Inflammatory macrophage (primary cell): Measurements from ENCODE around the gene VSX2.

Experiments
- DNase-seq, 2 donors: peaks; one replicate each; pipeline ENCODE4 v3.0.0-alpha.2; 2020 to 2022
- total RNA-seq, 18 experiments: gene quantifications; one replicate each; lab custom pipeline; 2026; ENCODE audit warnings: mixed read lengths in 6 of 18, inconsistent platforms in 2 of 18; lab: John Stamatoyannopoulos, UW

VSX2 gene
- total RNA-seq = 0 to 0.04 (median 0) reads per million in 18 experiments

GRCh38 chr14:74238974-74239847, at the start of gene VSX2:
Gene VSX2, plus strand, starts transcription at chr14:74239449. Its CDS starts 113 bp downstream, at chr14:74239562.
- no peak for DNase-seq

DNA sequence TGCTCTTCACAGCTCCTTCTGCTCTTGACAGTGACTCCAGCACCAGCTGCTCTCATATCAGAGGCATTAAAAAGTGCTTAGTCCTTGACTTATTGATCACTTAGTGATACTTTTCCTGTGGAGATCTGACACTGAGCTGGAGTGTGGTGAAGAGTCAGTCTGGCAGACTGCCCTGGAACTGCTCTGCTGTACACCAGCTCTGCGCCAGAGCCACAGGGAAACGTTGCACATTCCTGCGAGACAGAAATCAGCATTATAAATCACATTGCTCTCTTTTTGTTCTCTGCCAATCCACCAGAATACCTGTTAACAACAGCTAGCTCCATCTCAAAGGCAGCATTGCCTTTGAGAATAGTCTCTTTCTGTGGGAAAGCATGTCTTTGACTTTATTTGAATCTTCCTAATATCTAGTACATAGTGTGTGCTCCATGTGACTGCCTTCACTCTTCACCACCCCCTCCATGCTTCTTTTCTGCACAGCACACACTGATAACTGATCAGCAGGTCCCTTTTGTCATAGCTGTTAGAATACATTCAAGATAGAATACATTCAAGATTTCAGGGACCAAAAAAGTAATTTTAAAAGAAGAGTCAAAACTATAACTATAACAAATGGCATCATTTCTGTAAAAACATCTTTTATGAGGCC, 48.2 kb upstream of the VSX2 start:
- DNase-seq = no peak

DNA sequence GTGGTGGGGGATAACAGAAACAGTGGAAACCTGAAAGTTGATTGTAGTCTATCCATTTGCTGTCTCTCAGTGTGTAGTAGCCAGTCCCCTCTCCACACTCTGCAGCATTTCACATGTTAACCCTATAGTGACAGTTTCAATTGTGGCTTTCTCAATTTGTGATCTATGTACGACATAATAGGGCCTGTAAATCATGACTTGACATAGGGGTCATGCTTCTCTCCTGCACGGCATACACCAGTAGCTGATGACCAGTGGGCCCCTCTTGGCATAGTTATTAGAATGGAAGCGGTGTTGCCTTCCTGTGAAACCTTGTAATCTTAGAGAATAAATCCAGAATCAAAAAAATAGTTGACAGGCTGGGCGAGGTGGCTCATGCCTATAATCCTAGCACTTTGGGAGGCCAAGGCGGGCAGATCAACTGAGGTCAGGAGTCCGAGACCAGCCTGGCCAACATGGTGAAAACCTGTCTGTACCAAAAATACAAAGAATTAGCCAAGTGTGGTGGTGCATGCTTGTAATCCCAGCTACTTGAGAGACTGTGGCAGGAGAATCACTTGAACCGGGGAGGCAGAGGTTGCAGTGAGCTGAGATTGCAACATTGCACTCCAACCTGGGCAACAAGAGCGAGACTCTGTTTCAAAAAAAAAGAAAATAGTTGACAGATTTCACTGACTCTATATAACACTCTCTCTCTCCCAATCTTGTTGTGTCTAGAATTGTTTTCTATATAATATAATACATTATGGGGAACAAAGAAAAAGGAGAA, 44.6 kb upstream of the VSX2 start:
- no peak for DNase-seq

DNA sequence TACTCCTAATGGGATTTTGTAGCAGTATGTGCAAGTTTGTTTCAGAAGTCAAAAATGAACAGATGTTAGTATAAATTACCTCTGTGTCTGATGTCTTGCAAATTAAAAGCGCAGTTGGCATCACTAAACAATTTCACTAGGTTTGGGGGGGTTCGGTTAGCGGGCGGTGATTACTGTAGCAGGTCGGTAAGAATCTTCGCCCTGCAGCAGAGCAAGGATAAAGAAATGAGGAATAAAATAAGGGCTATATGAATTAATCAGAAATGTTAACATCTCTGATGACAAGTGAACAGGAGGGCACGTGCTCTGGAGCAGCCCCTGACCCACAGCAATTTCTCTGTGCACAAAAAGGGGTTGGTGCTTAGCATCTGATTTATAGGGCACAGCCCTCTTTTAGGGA, 43.6 kb upstream of the VSX2 start:
- DNase-seq = no peak

- no peak for DNase-seq
These were observed 40.6 kb upstream of the VSX2 start for GRCh38 chr14:74198441-74199234.

DNA sequence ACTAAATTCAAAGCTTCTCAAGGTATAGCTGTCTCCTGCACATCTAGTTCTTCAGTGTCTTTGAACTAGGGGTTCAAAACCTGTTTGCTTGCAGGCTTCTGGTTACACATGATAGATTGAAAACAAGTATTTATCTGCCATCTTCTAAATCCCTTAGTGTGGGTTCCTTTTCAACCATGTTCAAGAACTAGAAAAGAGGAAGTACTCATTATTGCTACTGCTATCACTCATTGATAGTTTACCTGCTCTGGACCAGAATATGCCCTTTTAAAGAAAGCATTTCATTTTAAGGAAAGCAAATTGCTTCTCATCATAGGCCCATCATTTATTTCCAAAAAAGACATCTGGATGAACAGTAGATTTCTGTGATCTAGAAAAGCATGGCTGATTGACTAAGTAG, 37.1 kb upstream of the VSX2 start:
- no peak for DNase-seq

GRCh38 chr14:74203639-74204038, 35.6 kb upstream of the VSX2 start:
- no peak for DNase-seq

GRCh38 chr14:74204491-74204890, 34.8 kb upstream of the VSX2 start:
- no peak for DNase-seq

GRCh38 chr14:74205882-74206281, 33.4 kb upstream of the VSX2 start:
- no peak for DNase-seq

DNA sequence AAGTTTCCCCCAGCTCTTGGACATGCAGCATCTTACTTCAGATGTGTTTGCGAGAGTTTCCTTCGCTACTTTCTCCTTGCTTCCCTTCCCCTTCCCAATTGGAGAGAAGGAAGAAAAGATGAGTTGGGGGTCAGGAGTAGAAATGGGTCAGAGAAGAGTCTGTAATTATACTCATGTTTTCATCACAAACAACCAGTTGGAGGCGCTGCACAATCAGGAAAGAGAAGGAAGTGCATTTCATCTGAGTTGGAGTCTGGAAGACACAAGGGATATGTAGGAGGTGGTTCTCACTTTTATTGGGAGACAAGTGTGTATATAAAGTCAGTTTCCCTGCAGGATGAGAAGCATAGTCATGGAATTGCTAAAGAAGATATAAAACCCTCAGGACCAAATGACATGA, 31.3 kb upstream of the VSX2 start:
- peak in 1 of 2 donors; percentile 19 for DNase-seq

- no peak for DNase-seq
These were observed 30.6 kb upstream of the VSX2 start for GRCh38 chr14:74208642-74209041.

GRCh38 chr14:74211945-74212580, 27.2 kb upstream of the VSX2 start:
- no peak for DNase-seq

- no peak for DNase-seq
These were observed 25.1 kb upstream of the VSX2 start for GRCh38 chr14:74213907-74214803.

DNA sequence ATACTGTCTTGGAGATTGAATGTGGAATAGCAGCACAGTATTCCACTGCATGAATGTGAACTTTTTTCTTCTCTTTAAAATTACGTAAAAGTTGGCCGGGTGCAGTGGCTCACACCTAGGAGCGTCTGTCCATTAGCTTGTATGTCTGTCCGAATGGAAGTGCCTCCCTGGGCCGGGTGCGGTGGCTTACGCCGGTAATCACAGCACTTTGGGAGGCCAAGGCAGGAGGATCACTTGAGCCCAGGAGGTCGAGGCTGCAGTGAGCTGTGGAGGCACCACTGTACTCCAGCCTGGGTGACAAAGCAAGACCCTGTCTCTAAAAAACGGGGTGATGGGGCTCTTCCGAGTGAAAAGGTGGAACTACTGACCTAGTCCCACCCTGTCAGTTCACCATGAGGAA, 22.6 kb upstream of the VSX2 start:
- DNase-seq = no peak

DNA sequence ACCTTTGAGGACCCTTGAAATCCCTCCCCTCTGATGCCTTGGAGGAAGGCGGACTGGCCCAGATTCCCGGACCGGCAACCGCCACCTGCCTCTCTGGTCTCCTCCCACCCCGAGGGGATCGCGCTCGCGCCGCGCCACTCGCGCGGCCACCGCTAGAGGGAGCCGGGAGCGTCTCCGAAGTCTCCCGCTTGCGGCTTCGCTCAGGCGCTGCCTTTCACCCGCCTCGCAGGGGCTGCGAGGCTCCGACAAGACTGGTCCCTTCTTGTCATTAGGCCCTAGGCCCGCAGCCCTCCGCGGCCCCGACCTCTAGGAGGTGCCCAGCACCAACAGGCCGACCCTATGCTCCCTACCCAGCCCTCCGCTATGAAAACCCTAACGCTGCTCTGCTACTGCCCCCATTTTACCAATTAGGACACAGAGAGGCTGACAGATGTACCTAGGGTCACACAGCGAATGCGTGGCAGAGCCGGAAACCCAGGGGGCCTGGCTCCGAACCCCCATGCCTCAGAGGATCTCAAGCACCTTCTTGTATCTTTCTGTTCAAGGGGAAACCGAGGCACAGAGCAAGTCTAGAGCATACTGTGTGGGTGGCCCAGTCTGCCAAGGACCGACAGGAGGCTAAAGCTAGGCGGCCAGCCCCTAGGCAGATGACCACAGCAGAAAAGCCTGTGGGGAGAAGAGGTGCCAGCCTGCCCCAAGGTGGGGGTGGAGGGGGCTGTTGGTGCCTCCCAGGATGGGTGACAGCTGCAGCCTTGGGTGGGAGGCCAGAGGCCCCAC, 21.4 kb upstream of the VSX2 start:
- DNase-seq = peak; percentile 64 to 69

GRCh38 chr14:74218462-74218861, 20.8 kb upstream of the VSX2 start:
- no peak for DNase-seq

- no peak for DNase-seq
These were observed 19.7 kb upstream of the VSX2 start for GRCh38 chr14:74219277-74220205.

- no peak for DNase-seq
These were observed 18.3 kb upstream of the VSX2 start for GRCh38 chr14:74220991-74221390.

DNA sequence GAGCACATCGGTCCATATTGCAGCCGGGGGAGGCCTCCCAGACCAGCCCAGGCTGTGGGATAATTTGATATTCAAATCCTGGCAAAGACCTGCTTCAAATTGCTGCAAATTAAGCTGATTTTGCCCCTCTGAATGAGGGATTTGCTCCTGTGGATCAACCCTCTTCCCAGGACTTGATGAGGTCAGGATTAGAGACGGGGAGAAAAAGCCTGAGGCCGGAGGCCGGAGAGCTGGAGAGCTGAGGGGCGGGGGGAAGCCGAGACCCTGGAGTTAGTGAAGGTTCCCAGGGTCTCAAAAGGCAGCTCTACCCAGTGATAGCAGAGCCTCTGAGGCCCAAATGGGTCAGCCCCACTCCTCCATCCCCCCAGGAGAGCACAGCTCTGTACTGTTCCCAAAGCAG, 17.5 kb upstream of the VSX2 start:
- no peak for DNase-seq
